Stimulated activated CD8-positive, alpha-beta memory T cell treated with anti-CD3 and anti-CD28 coated beads, Interleukin-12 subunit alpha, Interleukin-12 subunit beta, amount 100 ng/mL, for 1 hour (primary cell): ENCODE measurements around the gene HOATZ.

Experiments used
- DNase-seq: peaks from one replicate; pipeline ENCODE4 v3.0.0-alpha.2; 2020; ENCODE audit warnings: low read depth

Gene HOATZ

DNA sequence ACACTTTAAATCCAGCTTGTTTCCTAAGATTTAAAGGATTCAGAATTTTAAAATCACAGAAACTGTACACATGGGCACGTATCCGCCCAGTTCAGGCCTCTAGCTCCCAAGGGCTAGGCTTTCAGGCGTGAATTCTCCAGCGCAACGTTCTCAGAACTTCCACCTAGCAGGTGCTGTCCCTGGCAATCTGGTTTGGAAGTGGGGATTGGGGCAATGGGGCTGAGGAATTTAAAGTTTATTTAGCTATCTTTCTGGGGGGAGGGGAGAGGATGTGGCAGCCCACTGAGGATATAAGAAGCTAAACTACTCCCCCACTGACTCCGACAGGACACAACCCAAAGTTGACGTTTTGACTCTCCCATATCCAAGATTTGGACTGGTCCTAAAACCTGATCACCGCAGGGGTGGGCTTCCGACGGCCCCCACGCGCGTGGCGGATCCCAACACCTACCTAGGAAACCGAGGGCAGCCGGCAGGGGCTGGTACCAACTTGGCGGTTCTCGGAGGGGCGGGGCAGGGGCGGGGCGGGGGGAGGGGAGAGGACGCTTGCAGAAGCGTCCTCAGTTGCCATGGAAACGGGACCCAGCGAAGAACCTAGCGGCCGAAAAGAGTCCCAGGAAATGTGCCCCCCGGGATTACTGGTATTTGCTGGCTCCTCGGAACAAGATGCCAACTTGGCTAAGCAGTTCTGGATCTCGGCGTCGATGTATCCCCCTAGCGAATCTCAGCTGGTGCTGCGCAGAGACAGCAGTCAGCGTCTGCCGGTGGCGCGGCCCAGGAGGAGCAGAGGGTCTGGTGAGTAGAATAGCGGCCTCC lies at the start of gene HOATZ:
HOATZ (plus strand) TSS at position 563 of the 816 bp plus-strand sequence; CDS start at position 570, 7 bp downstream.
- DNase-seq = no peak

GRCh38 chr11:111465400-111465799 lies 49.2 kb upstream of the HOATZ start:
- no peak for DNase-seq

DNA sequence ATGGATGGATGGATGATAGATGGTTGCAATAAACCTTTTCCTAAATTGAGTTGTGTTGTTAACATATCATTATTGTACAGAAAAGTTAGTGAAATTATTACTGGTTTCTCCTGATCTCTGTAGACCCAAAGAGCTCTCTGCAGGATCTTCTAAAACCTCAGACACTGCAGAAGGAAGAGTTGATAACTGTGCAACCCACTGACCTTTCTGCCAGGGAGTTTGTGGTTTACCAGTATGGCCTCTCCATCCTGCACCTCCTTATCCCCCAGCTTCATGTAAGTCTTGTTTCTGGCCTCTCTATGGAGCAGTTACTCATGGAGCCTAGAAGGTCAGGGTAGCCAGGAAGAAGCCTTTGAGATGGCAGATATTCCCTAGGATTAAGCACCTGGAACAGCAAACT lies 48.0 kb upstream of the HOATZ start:
- DNase-seq = no peak

DNA sequence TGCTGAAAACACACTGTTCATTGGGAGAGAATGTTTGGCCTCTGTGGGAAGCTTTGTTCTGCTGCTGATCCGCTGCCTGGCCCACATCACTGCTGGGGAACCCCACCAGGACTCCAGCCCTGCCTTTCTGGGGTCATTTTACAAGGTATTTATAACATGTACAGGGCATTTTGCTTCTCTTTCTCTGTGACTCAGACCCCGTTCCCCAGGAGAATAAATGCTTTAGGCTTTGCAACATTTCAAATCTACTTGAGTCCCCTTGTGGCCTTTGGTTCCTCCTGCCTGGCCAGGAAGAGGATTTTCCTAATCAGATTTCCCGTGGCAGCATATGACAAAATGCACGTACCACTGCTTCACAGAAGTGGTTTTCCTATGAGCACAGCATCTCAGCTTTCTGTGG lies 45.4 kb upstream of the HOATZ start:
- no peak for DNase-seq

GRCh38 chr11:111472228-111472627 lies 42.4 kb upstream of the HOATZ start:
- no peak for DNase-seq

GRCh38 chr11:111474432-111474831 lies 40.1 kb upstream of the HOATZ start:
- no peak for DNase-seq

DNA sequence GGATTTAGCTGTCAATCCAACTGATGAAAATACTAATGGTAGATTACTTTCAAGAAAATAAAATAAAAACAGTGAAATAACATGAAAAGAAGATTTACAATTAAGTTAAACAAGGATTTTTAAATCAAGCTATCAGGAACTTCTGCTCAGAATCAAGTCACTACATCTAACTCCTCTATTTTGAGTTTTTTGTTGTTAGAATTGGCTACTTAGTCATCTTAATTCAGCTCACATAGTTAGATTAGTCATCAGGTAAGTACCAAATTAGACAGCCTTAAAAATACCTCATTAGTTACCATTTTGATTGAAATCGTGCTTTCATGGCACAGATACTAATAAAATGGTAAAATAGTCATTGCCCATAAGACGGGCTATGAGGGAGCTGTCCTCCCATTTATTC lies 38.2 kb upstream of the HOATZ start:
- DNase-seq = no peak

GRCh38 chr11:111476956-111477355 lies 37.6 kb upstream of the HOATZ start:
- DNase-seq = no peak

- no peak for DNase-seq
These were observed 36.7 kb upstream of the HOATZ start for GRCh38 chr11:111477898-111478297.

GRCh38 chr11:111479666-111480065 lies 34.9 kb upstream of the HOATZ start:
- no peak for DNase-seq

DNA sequence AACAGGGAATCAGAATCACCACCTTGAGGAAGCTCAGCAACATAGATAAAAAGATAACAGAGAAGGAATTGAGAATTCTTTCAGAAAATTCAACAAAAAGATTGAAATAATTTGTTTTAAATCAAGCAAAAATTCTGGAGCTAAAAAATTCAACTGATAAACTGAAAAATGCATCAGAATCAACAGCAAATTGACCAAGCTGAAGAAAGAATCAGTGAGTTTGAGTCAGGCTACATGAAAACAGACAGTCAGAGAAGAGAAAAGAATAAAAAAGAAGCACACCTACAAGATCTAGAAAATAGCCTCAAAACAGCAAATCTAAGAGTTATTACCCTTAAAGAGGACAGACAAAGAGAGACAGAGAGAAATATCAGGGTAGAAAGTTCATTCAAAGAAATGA lies 31.1 kb upstream of the HOATZ start:
- no peak for DNase-seq

DNA sequence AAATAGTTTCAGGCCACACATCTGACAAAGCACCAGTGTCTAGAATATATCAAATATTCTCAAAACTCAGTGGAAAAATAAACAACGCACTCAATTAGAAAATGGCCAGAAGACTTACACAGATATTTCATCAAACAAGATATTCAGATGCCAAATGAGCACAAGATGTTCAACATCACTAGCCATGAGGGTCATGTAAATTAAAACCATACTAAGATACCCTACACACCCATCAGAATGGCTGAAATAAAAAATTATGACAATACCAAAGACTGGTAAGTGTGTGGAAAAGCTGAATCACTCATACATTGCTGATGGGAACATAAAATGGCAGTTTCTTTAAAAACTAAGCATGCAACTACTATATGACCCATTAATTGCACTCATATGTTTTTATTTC lies 24.1 kb upstream of the HOATZ start:
- DNase-seq = no peak

GRCh38 chr11:111494040-111494439 lies 20.5 kb upstream of the HOATZ start:
- no peak for DNase-seq

GRCh38 chr11:111499483-111499882 lies 15.1 kb upstream of the HOATZ start:
- no peak for DNase-seq

DNA sequence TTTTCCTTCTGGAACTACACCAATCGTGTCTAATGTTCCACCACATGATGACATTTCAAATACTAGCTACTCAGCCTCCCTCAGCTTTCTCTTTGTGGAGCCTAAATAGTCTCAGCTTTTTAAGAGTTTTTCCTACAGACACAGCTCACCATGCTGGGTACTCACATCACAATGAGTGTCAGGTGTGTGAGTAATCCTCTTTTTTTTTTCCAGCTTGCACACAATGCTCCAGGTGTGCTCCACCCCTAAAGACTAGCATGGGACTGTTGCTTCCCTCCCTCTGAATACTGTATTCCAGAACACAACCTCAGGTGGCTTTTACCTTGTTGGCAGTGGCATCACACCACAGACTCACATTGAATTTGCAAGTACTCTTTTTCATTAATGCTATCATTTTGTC lies 14.1 kb upstream of the HOATZ start:
- DNase-seq = no peak

GRCh38 chr11:111502611-111503010 lies 12.0 kb upstream of the HOATZ start:
- no peak for DNase-seq

GRCh38 chr11:111510311-111510710 lies 4.3 kb upstream of the HOATZ start:
- no peak for DNase-seq

DNA sequence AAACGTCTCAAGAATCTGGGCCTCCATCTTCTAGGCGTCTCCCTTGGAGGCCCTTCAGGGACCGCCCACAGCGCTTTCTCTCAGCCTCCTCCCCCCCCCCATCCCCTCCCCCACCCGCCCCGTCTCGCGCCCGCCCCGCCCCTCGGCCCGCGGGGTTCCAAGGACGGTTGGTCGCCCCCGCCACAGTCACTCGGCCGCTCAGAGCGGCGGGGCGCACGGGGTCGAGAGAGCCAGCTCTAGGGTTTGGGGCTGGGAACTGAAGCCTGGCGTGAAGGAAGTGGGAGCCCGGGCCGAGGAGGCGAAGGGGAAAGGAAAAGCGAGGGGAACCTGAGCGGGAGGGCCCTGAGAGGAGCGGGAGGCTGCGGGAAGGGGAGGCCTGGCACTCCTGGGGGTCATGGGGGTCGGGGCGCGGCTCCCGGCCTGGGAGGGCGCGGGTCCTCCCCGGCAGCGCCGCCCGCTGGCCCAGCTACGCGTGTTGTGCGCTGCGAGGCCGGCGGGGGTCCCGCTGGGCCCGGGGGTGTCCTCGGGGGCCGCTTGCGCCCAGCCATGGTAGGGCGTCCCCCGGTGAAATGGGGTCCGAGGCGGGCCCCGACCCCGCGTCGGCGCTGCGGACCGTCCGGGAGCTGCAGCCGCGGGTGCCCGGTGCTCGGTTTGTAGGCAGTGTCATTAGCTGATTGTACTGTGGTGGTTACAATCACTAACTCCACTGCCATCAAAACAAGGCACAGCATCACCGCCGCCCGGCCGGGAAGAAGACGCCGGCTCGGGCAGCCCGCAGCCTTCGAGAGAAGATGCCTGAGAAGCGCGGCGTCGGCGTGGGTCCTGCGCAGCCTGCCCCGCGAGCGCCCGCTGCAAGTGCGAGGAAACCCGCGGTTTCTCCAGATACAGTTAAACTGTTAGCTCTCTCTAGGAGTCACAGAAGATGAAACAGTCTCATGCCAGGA lies 2.0 kb upstream of the HOATZ start, which contains the start of gene BTG4:
BTG4 (minus strand) TSS at position 91 of the 944 bp plus-strand sequence. CDS start 13,610 bp downstream, outside the sequence.
- no peak for DNase-seq

DNA sequence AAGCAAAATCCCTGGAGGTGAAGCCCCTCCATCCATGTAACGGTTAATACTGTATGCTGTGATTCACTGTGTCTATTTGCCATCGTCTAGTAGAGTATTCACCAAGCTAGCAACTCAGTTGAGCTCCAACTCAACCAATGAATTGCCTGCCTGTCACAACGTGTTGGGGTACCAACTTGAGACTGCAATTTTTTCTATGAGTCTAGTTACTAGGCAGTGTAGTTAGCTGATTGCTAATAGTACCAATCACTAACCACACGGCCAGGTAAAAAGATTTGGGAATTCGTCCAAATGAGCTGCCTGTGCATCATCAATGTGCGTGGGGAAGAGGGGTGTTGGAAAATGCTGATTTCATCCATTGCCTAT lies 1.4 kb upstream of the HOATZ start:
- DNase-seq = no peak

GRCh38 chr11:111515591-111515990 lies 1.0 kb downstream of the HOATZ start:
- no peak for DNase-seq

GRCh38 chr11:111518668-111519067 lies 4.1 kb downstream of the HOATZ start:
- no peak for DNase-seq

DNA sequence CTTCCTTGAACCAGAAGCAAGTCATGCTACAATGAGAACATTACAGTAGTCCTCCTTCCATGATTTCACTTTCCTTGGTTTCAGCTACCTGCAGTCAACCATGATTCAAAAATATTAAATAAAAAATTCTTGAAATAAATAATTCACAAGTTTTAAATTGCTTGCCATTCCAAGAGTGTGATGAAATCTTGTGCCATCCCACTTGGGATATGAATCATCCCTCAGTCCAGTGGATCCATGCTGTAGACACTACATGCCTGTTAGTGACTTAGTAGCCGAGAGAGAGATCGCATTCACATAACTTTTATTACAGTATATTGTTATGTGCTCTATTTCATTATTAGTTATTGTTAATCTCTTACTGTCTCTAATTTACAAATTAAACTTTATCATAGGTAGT lies 6.0 kb downstream of the HOATZ start:
- DNase-seq = no peak

DNA sequence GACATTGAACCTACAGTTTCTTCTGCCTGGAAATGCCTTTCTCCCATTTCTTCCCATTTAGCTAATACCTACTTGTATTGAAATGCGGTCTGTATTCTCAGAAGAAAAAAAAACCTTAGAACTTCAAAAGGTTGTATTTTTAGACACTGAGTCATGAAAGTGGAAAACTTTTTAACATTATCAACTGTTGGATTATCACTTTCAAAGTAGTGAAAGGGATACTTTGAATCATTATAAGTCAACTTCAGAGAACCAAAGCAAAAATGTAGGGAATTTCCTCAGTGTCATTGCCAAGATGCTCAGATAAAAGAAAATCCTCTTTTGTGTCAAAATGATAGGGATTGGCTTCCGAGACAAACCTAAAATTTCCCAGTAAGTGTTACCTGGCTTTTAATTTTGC lies 6.6 kb downstream of the HOATZ start:
- DNase-seq = no peak
